ENCODE measurements around the gene PHF2.
"Not testable (repeated sequence)": the region's sequence is repeated elsewhere in the genome, so short reads cannot be mapped to it uniquely, and the experiment has no call there.

Gene PHF2

DNA sequence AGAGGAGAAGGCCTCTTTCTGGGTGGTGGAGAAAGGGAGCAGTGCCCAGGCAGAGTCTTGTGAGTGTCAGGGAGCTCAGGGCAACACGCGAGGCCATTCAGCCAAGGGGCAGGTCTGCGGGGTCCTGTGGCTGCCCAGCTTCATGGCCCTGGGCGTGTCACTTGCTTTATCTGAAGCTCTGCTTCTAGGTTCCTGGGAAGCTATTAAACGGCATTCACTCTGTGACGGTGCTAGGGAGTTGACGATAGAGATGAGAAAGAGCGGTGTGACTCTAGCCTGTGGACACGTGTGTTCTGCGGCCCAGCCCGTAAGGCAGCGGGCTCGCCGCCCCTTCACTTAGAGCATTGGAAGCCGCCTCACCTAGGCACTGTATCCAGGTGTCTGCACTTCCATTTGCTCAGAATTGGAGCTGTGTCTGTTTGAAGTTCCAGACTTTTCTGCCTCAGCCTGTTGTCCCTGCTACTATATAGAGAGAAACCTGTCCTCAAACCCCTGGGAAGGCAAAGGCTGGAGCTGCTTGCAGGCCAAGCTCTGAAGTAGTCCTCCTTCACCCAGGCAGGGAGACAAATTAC lies 88.3 kb downstream of the PHF2 start:
- CTCF ChIA-PET: no interaction called here

DNA sequence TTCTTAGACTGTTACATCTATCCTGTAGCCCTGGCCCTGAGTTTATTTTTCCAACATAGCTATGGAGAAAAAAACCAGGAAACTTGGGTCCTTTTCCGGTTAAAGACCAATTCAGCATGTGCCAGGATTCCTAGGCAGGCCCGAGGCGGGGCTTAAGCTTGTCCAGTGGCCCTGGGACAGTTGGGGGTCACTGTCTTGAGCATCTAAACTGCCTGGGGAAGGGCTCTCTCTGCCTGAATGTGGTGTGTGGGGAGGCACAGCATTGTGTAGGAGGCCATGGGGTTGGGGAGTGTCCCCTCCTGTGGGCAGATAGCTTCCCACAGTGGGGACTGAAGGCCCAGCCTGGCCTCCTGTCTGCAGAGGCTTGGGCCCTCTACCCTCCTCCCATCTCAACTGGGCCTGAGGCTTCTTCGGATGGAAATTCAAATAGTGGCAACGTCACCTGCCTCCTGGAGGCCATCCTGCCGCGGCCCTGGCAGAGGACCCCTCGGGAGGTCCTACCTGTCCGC lies 88.8 kb downstream of the PHF2 start:
- CTCF ChIA-PET: no interaction called here
- TF ChIP-seq FOXM1 (IDR thresholded peaks at IDR 0.05; ENCODE audit: borderline replicate concordance) (no peak), L3MBTL2 (conservative IDR thresholded peaks at IDR 0.05) (no peak)
- POLR2A ChIA-PET: no interaction called here
- DNase-seq (ENCODE audit: extremely low spot score): no peak

More for the DNA sequence above, 88.3 kb downstream of the PHF2 start:
- DNase-seq (ENCODE audit: extremely low spot score): no peak
- POLR2A ChIA-PET: no interaction called here
- TF ChIP-seq CTBP1 (IDR thresholded peaks at IDR 0.05; ENCODE audit: borderline replicate concordance): no peak
- no peak for TF ChIP-seq FOXA1 (IDR thresholded peaks at IDR 0.05)
- TF ChIP-seq TARDBP (IDR thresholded peaks at IDR 0.05): no peak
- no peak for TF ChIP-seq FOXK2 (IDR thresholded peaks at IDR 0.05)
- no peak for TF ChIP-seq LEF1 (IDR thresholded peaks at IDR 0.05; ENCODE audit: borderline replicate concordance)
- TF ChIP-seq ZNF384 (IDR thresholded peaks at IDR 0.05): no peak

DNA sequence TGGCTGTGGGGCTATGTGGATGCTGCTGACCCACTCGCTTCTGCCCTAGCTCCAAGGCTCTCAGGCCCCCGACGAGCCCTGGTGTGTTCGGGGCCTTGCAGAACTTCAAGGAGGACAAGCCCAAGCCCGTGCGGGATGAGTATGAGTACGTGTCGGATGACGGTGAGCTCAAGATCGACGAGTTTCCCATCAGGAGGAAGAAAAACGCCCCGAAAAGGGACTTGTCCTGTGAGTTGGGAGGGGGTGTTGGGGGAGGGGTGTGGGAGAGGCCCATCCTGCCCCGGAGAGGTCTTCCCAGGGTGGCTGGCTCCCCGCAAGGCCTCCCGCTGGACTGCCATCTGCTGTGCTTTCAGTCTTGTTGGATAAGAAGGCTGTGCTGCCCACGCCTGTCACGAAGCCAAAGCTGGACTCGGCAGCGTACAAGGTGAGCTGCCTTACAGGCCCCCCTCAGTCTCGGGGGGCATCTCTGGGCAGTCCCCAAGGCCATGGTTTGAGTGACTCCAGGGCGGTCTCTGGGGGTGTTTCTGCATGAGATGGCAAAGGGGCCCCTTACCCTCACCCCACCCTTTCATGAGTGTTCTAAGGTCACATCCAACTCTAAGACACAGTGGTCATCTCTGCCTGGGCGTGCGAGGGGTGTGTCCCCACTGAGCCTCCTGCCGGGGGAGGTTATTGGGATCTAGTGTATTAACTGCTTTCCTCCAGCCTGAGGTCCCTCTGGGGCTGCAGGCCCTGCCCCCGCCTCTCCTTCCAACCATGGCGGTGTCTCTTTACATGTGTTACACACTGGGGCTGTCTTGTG lies 89.5 kb downstream of the PHF2 start:
- TF ChIP-seq HDGF (IDR thresholded peaks at IDR 0.05; ENCODE audit: borderline replicate concordance) (no peak), LEF1 (IDR thresholded peaks at IDR 0.05; ENCODE audit: borderline replicate concordance) (no peak), NFRKB (IDR thresholded peaks at IDR 0.05) (no peak), SUZ12 (IDR thresholded peaks at IDR 0.05) (no peak), FOXM1 (IDR thresholded peaks at IDR 0.05; ENCODE audit: borderline replicate concordance) (no peak), ZNF384 (IDR thresholded peaks at IDR 0.05) (no peak), ARNT (IDR thresholded peaks at IDR 0.05) (no peak), L3MBTL2 (conservative IDR thresholded peaks at IDR 0.05) (no peak), CTBP1 (IDR thresholded peaks at IDR 0.05; ENCODE audit: borderline replicate concordance) (no peak), ELF4 (IDR thresholded peaks at IDR 0.05) (no peak), FOXA1 (IDR thresholded peaks at IDR 0.05) (no peak), SP1 (IDR thresholded peaks at IDR 0.05) (no peak), TARDBP (IDR thresholded peaks at IDR 0.05) (no peak), FOXK2 (IDR thresholded peaks at IDR 0.05) (no peak)
- TF ChIP-seq, protein P1, sequence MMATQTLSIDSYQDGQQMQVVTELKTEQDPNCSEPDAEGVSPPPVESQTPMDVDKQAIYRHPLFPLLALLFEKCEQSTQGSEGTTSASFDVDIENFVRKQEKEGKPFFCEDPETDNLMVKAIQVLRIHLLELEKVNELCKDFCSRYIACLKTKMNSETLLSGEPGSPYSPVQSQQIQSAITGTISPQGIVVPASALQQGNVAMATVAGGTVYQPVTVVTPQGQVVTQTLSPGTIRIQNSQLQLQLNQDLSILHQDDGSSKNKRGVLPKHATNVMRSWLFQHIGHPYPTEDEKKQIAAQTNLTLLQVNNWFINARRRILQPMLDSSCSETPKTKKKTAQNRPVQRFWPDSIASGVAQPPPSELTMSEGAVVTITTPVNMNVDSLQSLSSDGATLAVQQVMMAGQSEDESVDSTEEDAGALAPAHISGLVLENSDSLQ (IDR thresholded peaks at IDR 0.05): no peak
- DNase-seq (ENCODE audit: extremely low spot score): no peak
- POLR2A ChIA-PET: no interaction called here
- CTCF ChIA-PET: no interaction called here

DNA sequence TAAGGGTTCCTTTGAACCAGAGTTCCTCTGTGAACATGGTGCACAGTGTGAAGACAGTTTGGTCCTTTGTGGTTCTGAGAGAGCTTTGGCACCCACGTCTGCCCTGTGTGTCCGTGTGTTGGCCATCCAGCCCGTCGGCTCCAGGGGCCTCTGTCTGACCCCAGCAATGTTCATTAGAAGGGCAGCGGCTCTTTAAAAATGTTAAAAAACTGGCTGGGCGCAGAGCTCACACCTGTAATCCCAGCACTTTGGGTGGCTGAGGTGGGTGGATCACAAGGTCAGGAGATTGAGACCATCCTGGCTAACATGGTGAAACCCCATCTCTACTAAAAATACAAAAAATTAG lies 90.0 kb downstream of the PHF2 start:
- POLR2A ChIA-PET, CTCF ChIA-PET: not testable (repeated sequence)

DNA sequence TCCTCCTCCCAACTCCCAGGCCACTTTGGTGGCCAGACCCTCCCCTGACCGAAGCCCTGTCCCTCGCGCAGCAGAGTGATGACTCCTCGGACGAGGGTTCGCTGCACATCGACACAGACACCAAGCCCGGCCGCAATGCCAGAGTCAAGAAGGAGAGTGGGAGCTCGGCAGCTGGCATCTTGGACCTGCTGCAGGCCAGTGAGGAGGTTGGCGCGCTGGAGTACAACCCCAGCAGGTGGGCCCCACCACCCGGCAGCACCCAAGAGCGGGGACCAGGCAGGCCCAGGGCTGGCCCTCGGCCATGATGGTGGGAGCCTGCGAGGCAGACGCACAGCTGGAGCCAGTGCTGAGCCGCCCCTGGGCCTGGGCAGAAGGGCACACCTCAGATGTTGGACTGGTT lies 90.6 kb downstream of the PHF2 start:
- DNase-seq (ENCODE audit: extremely low spot score): no peak
- POLR2A ChIA-PET: no interaction called here
- TF ChIP-seq L3MBTL2 (conservative IDR thresholded peaks at IDR 0.05) (no peak), ZNF384 (IDR thresholded peaks at IDR 0.05) (no peak)
- CTCF ChIA-PET: no interaction called here

More for the DNA sequence above, 90.0 kb downstream of the PHF2 start:
- not testable (repeated sequence) for DNase-seq (ENCODE audit: extremely low spot score)

DNA sequence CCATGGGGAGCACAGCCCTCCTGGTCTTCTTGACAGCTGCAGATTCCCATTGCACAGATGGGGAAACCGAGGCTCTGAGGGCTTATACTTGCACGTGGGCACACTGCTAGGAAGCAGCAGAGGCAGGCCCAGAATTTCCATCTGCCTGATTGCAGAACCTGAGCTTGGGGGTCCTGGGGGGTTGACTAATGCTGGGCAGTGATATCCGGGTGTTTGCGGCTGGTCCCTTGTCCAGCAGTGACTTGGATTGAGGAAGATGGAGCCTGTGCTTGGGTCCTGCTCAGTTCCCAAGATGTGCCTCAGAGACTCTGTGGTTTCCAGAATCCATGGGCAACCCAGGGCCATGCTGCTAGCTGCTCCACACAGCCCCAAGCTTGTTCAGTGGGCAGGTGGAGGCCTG lies 91.2 kb downstream of the PHF2 start:
- DNase-seq (ENCODE audit: extremely low spot score): no peak
- POLR2A ChIA-PET: no interaction called here
- TF ChIP-seq FOXM1 (IDR thresholded peaks at IDR 0.05; ENCODE audit: borderline replicate concordance) (no peak), NFRKB (IDR thresholded peaks at IDR 0.05) (no peak), CTBP1 (IDR thresholded peaks at IDR 0.05; ENCODE audit: borderline replicate concordance) (no peak), LEF1 (IDR thresholded peaks at IDR 0.05; ENCODE audit: borderline replicate concordance) (no peak), BHLHE40 (IDR thresholded peaks at IDR 0.05; ENCODE audit: borderline replicate concordance) (no peak), ZNF384 (IDR thresholded peaks at IDR 0.05) (no peak), L3MBTL2 (conservative IDR thresholded peaks at IDR 0.05) (no peak)
- CTCF ChIA-PET: no interaction called here

DNA sequence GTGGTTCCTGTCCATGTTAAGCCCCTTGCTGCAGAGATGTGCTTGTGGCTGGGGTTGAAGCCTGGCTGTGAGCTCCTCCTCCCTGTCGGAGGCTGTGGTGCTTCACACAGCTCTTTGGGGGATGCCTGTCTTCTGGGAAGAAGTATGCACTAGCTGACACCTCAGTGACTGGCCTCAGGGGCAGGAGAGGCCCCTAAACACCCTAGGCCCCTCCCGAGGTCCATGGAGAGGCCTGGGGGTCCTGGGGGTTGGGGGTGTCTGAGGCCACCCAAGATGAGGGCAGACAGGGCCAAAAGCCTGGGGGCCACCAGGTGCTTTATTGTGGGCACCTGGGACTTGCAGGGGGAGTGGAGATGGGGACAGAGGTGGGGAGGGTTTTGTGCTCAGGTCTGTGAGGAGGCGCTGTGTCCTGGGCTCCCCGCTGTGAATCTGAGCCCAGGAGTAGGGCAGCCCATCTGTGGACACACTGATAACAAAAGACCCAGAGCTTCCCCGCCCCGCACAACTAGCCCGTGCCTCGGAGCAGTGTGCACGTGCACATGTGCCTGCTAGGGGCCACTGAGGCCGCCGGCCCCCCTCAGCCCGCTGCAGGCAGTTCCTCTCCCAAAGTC lies 92.0 kb downstream of the PHF2 start:
- POLR2A ChIA-PET: no interaction called here
- DNase-seq (ENCODE audit: extremely low spot score): no peak
- TF ChIP-seq NFRKB (IDR thresholded peaks at IDR 0.05): no peak
- TF ChIP-seq SUZ12 (IDR thresholded peaks at IDR 0.05): no peak
- TF ChIP-seq ZNF384 (IDR thresholded peaks at IDR 0.05): no peak
- no peak for TF ChIP-seq ELF4 (IDR thresholded peaks at IDR 0.05)
- no peak for TF ChIP-seq TARDBP (IDR thresholded peaks at IDR 0.05)
- TF ChIP-seq, protein P1 (IDR thresholded peaks at IDR 0.05): no peak
- no peak for TF ChIP-seq FOXM1 (IDR thresholded peaks at IDR 0.05; ENCODE audit: borderline replicate concordance)
- no peak for TF ChIP-seq HDGF (IDR thresholded peaks at IDR 0.05; ENCODE audit: borderline replicate concordance)
- TF ChIP-seq L3MBTL2 (conservative IDR thresholded peaks at IDR 0.05): no peak
- no peak for TF ChIP-seq BHLHE40 (IDR thresholded peaks at IDR 0.05; ENCODE audit: borderline replicate concordance)
- CTCF ChIA-PET: no interaction called here

Measured in HEK293T (cell line).